Measurements from ENCODE around the gene ARHGAP44. TPM values are rescaled to one million over a fixed set of nuclear protein-coding genes. Genes with fewer than 3 reads are reported as not detected.

Gene ARHGAP44
- total RNA-seq, 6 donors from 2014 or later: 36.3 to 56.4 (median 41.8) TPM

- no peaks in the 10 kb centered on the region for H3K4me1 ChIP-seq
- no peaks in the 10 kb centered on the region for H3K9me3 ChIP-seq
- no peaks in the 10 kb centered on the region for H3K27me3 ChIP-seq
- DNase-seq: no peak
- no peak overlapping the region for H3K4me3 ChIP-seq
- TF ChIP-seq POLR2A (IDR thresholded peaks at IDR 0.05) (no peak), EP300 (IDR thresholded peaks at IDR 0.05) (no peak), POLR2AphosphoS5 (IDR thresholded peaks at IDR 0.05) (no peak), CTCF (IDR thresholded peaks at IDR 0.05) (no peak)
- 74 to 88% methylated on average over 2 of the region's 2 CpGs for WGBS, 2 donors
- no peak for ATAC-seq (ENCODE audit: low FRiP score in 2 of 2)
- H3K27ac ChIP-seq: no peak overlapping the region
- H3K36me3 ChIP-seq: no peaks in the 10 kb centered on the region
Measured at GRCh38 chr17:12814718-12815117, 25.4 kb downstream of the ARHGAP44 start.

GRCh38 chr17:12815642-12816141 lies 26.4 kb downstream of the ARHGAP44 start:
- WGBS, 2 donors: 67 to 72% methylated on average over 3 of the region's 3 CpGs
- Histone ChIP-seq H3K27ac (no peak overlapping the region), H3K4me1 (no peaks in the 10 kb centered on the region), H3K9me3 (no peaks in the 10 kb centered on the region), H3K36me3 (no peaks in the 10 kb centered on the region), H3K4me3 (no peak overlapping the region), H3K27me3 (no peaks in the 10 kb centered on the region)
- TF ChIP-seq EP300 (IDR thresholded peaks at IDR 0.05) (no peak), CTCF (IDR thresholded peaks at IDR 0.05) (no peak), POLR2AphosphoS5 (IDR thresholded peaks at IDR 0.05) (no peak), POLR2A (IDR thresholded peaks at IDR 0.05) (no peak)
- no peak for ATAC-seq (ENCODE audit: low FRiP score in 2 of 2)
- no peak for DNase-seq

GRCh38 chr17:12821376-12821940 lies 32.2 kb downstream of the ARHGAP44 start:
- H3K27ac ChIP-seq: no peak overlapping the region
- H3K36me3 ChIP-seq: no peaks in the 10 kb centered on the region
- 48 to 54% methylated on average over 4 of the region's 4 CpGs for WGBS, 2 donors
- no peaks in the 10 kb centered on the region for H3K27me3 ChIP-seq
- H3K4me1 ChIP-seq: peaks cover 0 to 7% (median 0%) of the 10 kb centered on the region in 4 donors
- TF ChIP-seq POLR2AphosphoS5 (IDR thresholded peaks at IDR 0.05) (no peak), EP300 (IDR thresholded peaks at IDR 0.05) (no peak), POLR2A (IDR thresholded peaks at IDR 0.05) (no peak), CTCF (IDR thresholded peaks at IDR 0.05) (no peak)
- no peak overlapping the region for H3K4me3 ChIP-seq
- DNase-seq (peak in 1 of 2 donors; percentile 28), ATAC-seq (ENCODE audit: low FRiP score in 2 of 2) (no peak)
- no peaks in the 10 kb centered on the region for H3K9me3 ChIP-seq

GRCh38 chr17:12826431-12826830 lies 37.1 kb downstream of the ARHGAP44 start:
- Histone ChIP-seq H3K9me3 (no peaks in the 10 kb centered on the region), H3K36me3 (no peaks in the 10 kb centered on the region), H3K4me1 (peaks cover 0 to 6% (median under 1%) of the 10 kb centered on the region in 4 donors), H3K27me3 (no peaks in the 10 kb centered on the region), H3K4me3 (no peak overlapping the region), H3K27ac (no peak overlapping the region)
- TF ChIP-seq POLR2AphosphoS5 (IDR thresholded peaks at IDR 0.05) (no peak), POLR2A (IDR thresholded peaks at IDR 0.05) (no peak), EP300 (IDR thresholded peaks at IDR 0.05) (no peak), CTCF (IDR thresholded peaks at IDR 0.05) (no peak)
- DNase-seq (no peak), ATAC-seq (ENCODE audit: low FRiP score in 2 of 2) (no peak)
- 67 to 83% methylated on average over 1 of the region's 1 CpG for WGBS, 2 donors

GRCh38 chr17:12830777-12831247 lies 41.5 kb downstream of the ARHGAP44 start:
- WGBS, 2 donors: 48 to 53% methylated on average over 3 of the region's 3 CpGs
- no peak overlapping the region for H3K4me3 ChIP-seq
- H3K27ac ChIP-seq: no peak overlapping the region
- ATAC-seq (ENCODE audit: low FRiP score in 2 of 2) (peak; percentile 36 to 91), DNase-seq (no peak)
- H3K4me1 ChIP-seq: peaks cover 0 to 6% (median 0%) of the 10 kb centered on the region in 4 donors
- peaks cover 5 to 9% (median 6%) of the 10 kb centered on the region in 4 donors for H3K9me3 ChIP-seq
- H3K27me3 ChIP-seq: no peaks in the 10 kb centered on the region
- TF ChIP-seq CTCF (IDR thresholded peaks at IDR 0.05): no peak
- peak in 1 of 4 donors; percentile 28 for TF ChIP-seq EP300 (IDR thresholded peaks at IDR 0.05)
- H3K36me3 ChIP-seq: no peaks in the 10 kb centered on the region
